Panc1 (cell line): ENCODE data around the gene DES. TPM values are rescaled to one million over a fixed set of nuclear protein-coding genes. Genes with fewer than 3 reads are reported as not detected.
A peak's percentile ranks its signal among the peaks of the same experiment; 100 is the strongest.

Source experiments
- ATAC-seq: fragments of 200-7000 bp; cut with Tn5 transposase; 2 replicates; pipeline ENCODE4 v1.9.1; 2020; ENCODE audit warnings: mild to moderate bottlenecking, moderate library complexity
- BruUV-seq: library from RNA; stranded (reverse); fragments of 400-500 nt; replicated peaks from 2 replicates; lab custom pipeline; 2021; lab: Mats Ljungman, UMichigan
- CTCF ChIA-PET: fragments of 300-600 bp; sonication (Branson Sonifier 250); formaldehyde crosslinking; loops from one replicate; lab custom pipeline; 2022; ENCODE audit warnings: antibody characterized with exemption; lab: Charles Lee
- POLR2A ChIA-PET: fragments of 300-600 bp; sonication (Branson Sonifier 250); formaldehyde crosslinking; loops from one replicate; lab custom pipeline; 2022; ENCODE audit warnings: antibody characterized with exemption; lab: Charles Lee
- DNase-seq: peaks from one replicate; pipeline ENCODE4 v3.0.0-alpha.2; 2010; ENCODE audit warnings: low read depth, low spot score
- H3K27ac ChIP-seq: 2 replicates; pipeline ENCODE4 v1.5.1; 2011; ENCODE audit warnings: mild to moderate bottlenecking, low read length, inconsistent platforms
- H3K27me3 ChIP-seq: fragments of 200-500 bp; sonication (Bioruptor generic); 2 replicates; pipeline ENCODE4 v1.6.0; 2014; ENCODE audit warnings: low read length, inconsistent platforms; ENCODE audit not compliant: control insufficient read depth, insufficient read depth
- H3K36me3 ChIP-seq: fragments of 200-500 bp; sonication (Bioruptor generic); 2 replicates; pipeline ENCODE4 v1.5.1; 2014; ENCODE audit warnings: inconsistent platforms, mild to moderate bottlenecking, low read length, moderate library complexity; ENCODE audit not compliant: control insufficient read depth, insufficient read depth
- H3K4me1 ChIP-seq: 2 replicates; pipeline ENCODE4 v1.5.1; 2011; ENCODE audit warnings: inconsistent platforms, mild to moderate bottlenecking, low read length, moderate library complexity; ENCODE audit not compliant: control insufficient read depth, insufficient read depth
- H3K4me3 ChIP-seq, 2 experiments: 2 replicates each; pipeline ENCODE4 v1.5.1; 2011 to 2012; ENCODE audit warnings: low read depth in 2 of 2, low read length in 2 of 2, mild to moderate bottlenecking in 2 of 2, inconsistent platforms in 1 of 2, moderate library complexity in 1 of 2
- H3K9me3 ChIP-seq: fragments of 200-500 bp; sonication (Bioruptor generic); 2 replicates; pipeline ENCODE4 v1.5.1; 2014; ENCODE audit warnings: low read depth, mild to moderate bottlenecking, inconsistent platforms, low read length, moderate library complexity; ENCODE audit not compliant: control insufficient read depth, insufficient read depth
- POLR2AphosphoS5 ChIP-seq: IDR thresholded peaks from 2 replicates; pipeline ENCODE4 v1.6.1; 2012; ENCODE audit warnings: mild to moderate bottlenecking, low read depth, low read length, moderate library complexity
- SIN3A ChIP-seq: IDR thresholded peaks from 2 replicates; pipeline ENCODE4 v1.6.1; 2012; ENCODE audit warnings: low read depth, mild to moderate bottlenecking, low read length, moderate library complexity, borderline replicate concordance; ENCODE audit not compliant: insufficient read depth
- TCF7L2 ChIP-seq: IDR thresholded peaks from 2 replicates; pipeline ENCODE4 v1.6.1; 2011; ENCODE audit warnings: mild to moderate bottlenecking, low read depth, low read length, inconsistent platforms
- in situ Hi-C: cut with HindIII; loops from 2 replicates; pipeline ENCODE4 v1.10.0; 2016; ENCODE audit warnings: low sequenced_read_pairs, low pct_unique_long_range_greater_than_20kb
- intact Hi-C: fragments of 100-400 bp; cut with micrococcal nuclease; formaldehyde crosslinking; loops from one replicate; pipeline ENCODE4 v1.10.0; 2022; ENCODE audit not compliant: unreplicated experiment
- total RNA-seq: library from RNA; stranded (reverse); gene quantifications from one replicate; pipeline ENCODE4 v1.2.1, GENCODE V29; 2021; ENCODE audit not compliant: unreplicated experiment
- TF ChIP-seq, protein P1 (sequence below), 2 experiments: IDR thresholded peaks; 2 replicates each; pipeline ENCODE4 v1.6.1; 2011 to 2012; ENCODE audit warnings: low read depth in 2 of 2, control low read depth in 1 of 2, low read length in 1 of 2, mild to moderate bottlenecking in 1 of 2, moderate library complexity in 1 of 2; ENCODE audit not compliant: insufficient read depth in 1 of 2
- TF ChIP-seq, protein P2 (sequence below): fragments of 450-650 bp; IDR thresholded peaks from 2 replicates; pipeline ENCODE4 v1.5.1; 2017; ENCODE audit warnings: mild to moderate bottlenecking

The DES gene
- total RNA-seq, 1 experiment from 2014 or later = 0.69 TPM

GRCh38 chr2:219384083-219384713, 34.0 kb upstream of the DES start:
- intact Hi-C loops (no loop called here), in situ Hi-C loops (no loop called here)
- CTCF ChIA-PET = no interaction called here

GRCh38 chr2:219384859-219385258, 33.3 kb upstream of the DES start:
- no peak overlapping the region for H3K27ac ChIP-seq
- no peaks in the 10 kb centered on the region for H3K9me3 ChIP-seq
- no peaks in the 10 kb centered on the region for H3K27me3 ChIP-seq
- peaks cover 6% of the 10 kb centered on the region for H3K36me3 ChIP-seq
- ATAC-seq (no peak), DNase-seq (no peak)
- POLR2A ChIA-PET = no interaction called here
- intact Hi-C loops = no loop called here
- TSS peak; percentile 68 for BruUV-seq
- H3K4me1 ChIP-seq = peaks cover 12% of the 10 kb centered on the region
- no peak overlapping the region for H3K4me3 ChIP-seq
- in situ Hi-C loops = no loop called here
- CTCF ChIA-PET = no interaction called here
- TF ChIP-seq, protein P1, sequence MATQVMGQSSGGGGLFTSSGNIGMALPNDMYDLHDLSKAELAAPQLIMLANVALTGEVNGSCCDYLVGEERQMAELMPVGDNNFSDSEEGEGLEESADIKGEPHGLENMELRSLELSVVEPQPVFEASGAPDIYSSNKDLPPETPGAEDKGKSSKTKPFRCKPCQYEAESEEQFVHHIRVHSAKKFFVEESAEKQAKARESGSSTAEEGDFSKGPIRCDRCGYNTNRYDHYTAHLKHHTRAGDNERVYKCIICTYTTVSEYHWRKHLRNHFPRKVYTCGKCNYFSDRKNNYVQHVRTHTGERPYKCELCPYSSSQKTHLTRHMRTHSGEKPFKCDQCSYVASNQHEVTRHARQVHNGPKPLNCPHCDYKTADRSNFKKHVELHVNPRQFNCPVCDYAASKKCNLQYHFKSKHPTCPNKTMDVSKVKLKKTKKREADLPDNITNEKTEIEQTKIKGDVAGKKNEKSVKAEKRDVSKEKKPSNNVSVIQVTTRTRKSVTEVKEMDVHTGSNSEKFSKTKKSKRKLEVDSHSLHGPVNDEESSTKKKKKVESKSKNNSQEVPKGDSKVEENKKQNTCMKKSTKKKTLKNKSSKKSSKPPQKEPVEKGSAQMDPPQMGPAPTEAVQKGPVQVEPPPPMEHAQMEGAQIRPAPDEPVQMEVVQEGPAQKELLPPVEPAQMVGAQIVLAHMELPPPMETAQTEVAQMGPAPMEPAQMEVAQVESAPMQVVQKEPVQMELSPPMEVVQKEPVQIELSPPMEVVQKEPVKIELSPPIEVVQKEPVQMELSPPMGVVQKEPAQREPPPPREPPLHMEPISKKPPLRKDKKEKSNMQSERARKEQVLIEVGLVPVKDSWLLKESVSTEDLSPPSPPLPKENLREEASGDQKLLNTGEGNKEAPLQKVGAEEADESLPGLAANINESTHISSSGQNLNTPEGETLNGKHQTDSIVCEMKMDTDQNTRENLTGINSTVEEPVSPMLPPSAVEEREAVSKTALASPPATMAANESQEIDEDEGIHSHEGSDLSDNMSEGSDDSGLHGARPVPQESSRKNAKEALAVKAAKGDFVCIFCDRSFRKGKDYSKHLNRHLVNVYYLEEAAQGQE (IDR thresholded peaks at IDR 0.05; ENCODE audit: insufficient read depth in 1 of 2, low read depth in 2 of 2, low read length in 1 of 2) = no peak
- no peak for TF ChIP-seq SIN3A
- TF ChIP-seq POLR2AphosphoS5 = no peak
- no peak for TF ChIP-seq TCF7L2
- TF ChIP-seq, protein P2, sequence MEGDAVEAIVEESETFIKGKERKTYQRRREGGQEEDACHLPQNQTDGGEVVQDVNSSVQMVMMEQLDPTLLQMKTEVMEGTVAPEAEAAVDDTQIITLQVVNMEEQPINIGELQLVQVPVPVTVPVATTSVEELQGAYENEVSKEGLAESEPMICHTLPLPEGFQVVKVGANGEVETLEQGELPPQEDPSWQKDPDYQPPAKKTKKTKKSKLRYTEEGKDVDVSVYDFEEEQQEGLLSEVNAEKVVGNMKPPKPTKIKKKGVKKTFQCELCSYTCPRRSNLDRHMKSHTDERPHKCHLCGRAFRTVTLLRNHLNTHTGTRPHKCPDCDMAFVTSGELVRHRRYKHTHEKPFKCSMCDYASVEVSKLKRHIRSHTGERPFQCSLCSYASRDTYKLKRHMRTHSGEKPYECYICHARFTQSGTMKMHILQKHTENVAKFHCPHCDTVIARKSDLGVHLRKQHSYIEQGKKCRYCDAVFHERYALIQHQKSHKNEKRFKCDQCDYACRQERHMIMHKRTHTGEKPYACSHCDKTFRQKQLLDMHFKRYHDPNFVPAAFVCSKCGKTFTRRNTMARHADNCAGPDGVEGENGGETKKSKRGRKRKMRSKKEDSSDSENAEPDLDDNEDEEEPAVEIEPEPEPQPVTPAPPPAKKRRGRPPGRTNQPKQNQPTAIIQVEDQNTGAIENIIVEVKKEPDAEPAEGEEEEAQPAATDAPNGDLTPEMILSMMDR = no peak

More at GRCh38 chr2:219384083-219384713, 34.0 kb upstream of the DES start:
- Histone ChIP-seq H3K27ac (no peak overlapping the region), H3K4me1 (peaks cover 12% of the 10 kb centered on the region), H3K36me3 (peaks cover 6% of the 10 kb centered on the region), H3K9me3 (no peaks in the 10 kb centered on the region), H3K4me3 (no peak overlapping the region), H3K27me3 (no peaks in the 10 kb centered on the region)
- DNase-seq (no peak), ATAC-seq (no peak)
- TF ChIP-seq TCF7L2 (no peak), POLR2AphosphoS5 (no peak), SIN3A (no peak)
- TF ChIP-seq, protein P2 = no peak
- TF ChIP-seq, protein P1 (IDR thresholded peaks at IDR 0.05; ENCODE audit: insufficient read depth in 1 of 2, low read depth in 2 of 2, low read length in 1 of 2) = no peak
- POLR2A ChIA-PET = no interaction called here
- no TSS peak for BruUV-seq
